IPS-11a (cell line): ENCODE data around the gene SF3B1.
"Not testable (repeated sequence)": the region's sequence is repeated elsewhere in the genome, so short reads cannot be mapped to it uniquely, and the experiment has no call there.

Experiments
- H3K4me3 ChIP-seq: one replicate; pipeline ENCODE4 v1.5.1; 2013; ENCODE audit warnings: low read depth, low read length, control low read depth

The SF3B1 gene

DNA sequence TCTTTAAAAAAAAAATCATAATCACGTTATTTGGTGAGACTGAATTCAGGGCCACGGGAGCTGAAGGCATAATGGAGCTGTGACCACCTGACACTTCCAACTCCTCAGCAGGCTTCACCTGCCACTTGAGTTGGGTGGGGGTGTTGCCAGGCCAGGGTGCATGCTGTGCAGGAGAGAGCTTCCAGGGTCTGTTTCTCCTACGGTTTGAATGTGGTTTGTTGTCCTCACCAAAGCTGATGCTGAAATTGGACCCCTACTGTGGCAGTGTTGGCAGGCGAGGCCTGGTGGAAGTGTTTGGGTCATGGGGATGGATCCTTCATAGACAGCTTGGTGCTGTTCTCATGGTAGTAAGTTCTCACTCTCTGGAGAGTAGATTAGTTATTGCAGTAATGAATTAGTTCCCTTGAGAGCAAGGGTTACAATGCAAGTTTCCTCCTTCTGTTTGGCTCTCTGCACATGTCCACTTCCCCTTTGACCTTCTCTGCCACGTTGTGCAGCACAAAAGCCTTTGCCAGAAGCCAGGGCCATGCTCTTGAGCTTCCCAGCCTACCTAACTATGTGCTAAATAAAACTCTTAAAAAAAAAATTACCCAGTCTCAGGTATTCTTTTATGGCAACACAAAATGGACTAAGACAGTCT, 86.0 kb downstream of the SF3B1 start:
- no peak overlapping the region for H3K4me3 ChIP-seq

DNA sequence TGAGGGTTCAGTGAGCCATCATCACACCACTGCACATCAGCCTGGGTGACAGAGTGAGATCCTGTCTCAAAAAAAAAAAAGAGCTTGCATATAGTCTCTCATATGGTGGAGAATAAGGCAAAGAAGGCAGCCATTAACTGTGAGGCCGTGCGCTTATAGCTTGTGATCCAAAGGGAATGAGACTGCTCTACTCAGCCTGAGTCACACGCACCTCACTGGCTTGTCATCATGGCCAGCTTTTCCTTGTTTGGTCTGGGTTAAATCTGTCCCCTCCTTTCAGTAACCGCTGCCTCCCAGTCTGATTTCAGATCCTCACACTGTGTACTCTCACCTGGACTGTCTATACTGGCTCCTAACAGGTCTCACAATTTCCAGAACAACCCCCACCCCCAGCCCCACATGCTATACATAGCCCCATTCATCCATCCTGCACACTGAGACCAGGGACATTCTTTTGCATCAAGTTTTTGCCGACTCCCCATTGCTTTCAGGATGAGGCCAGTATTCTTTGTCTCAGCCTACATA, 88.9 kb downstream of the SF3B1 start:
- H3K4me3 ChIP-seq, result no peak overlapping the region

DNA sequence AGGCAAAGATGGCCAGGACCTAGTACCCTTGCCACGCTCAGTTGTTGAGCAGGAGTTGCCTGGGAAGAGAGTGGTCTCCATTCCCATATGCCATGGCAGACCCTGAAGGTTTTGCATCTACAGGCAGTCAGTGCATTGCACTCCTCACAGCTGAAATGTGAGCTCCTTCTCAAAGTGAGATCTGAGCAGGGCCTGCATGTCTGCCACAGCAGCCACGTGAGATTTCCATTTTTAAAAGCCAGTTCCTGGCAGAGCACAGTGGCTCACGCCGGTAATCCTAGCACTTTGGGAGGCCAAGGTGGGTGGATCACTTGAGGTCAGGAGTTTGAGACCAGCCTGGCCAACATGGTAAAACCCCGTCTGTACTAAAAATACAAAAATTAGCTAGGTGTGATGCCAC, 90.9 kb downstream of the SF3B1 start:
- not testable (repeated sequence) for H3K4me3 ChIP-seq

DNA sequence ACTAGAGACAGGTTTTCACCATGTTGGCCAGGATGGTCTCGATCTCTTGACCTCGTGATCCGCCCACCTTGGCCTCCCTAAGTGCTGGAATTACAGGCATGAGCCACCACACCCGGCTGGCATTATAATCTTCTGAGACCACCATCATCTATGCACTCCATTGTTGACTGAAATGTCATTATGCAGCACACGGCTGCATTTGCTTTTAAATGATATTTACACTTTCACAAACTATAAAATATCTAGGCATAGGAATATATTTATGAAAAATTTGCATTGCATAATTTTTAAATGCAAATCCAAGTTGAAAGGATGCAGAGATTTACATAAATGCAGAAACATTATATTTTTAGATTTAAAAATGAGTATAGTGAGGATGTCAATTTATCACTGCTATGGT, 94.2 kb downstream of the SF3B1 start:
- H3K4me3 ChIP-seq, result no peak overlapping the region
